HEK293T (cell line): Measurements from ENCODE around the gene SLC22A31.

Source experiments
- FOXA1 ChIP-seq: fragments of 450-650 bp; IDR thresholded peaks from 2 replicates; pipeline ENCODE4 v1.6.1; 2016; ENCODE audit warnings: mild to moderate bottlenecking
- FOXK2 ChIP-seq: fragments of 450-650 bp; IDR thresholded peaks from 2 replicates; pipeline ENCODE4 v1.6.1; 2016; ENCODE audit warnings: mild to moderate bottlenecking
- FOXM1 ChIP-seq: fragments of 450-650 bp; IDR thresholded peaks from 2 replicates; pipeline ENCODE4 v1.6.1; 2017; ENCODE audit warnings: mild to moderate bottlenecking, borderline replicate concordance
- HDGF ChIP-seq: fragments of 450-650 bp; IDR thresholded peaks from 2 replicates; pipeline ENCODE4 v1.6.1; 2017; ENCODE audit warnings: antibody characterized with exemption, borderline replicate concordance
- L3MBTL2 ChIP-seq: fragments of 450-650 bp; conservative IDR thresholded peaks from 2 replicates; pipeline ENCODE4 v1.6.1; 2016; ENCODE audit warnings: mild to moderate bottlenecking
- SP1 ChIP-seq: fragments of 450-650 bp; IDR thresholded peaks from 2 replicates; pipeline ENCODE4 v1.6.1; 2017
- SUZ12 ChIP-seq: fragments of 450-650 bp; IDR thresholded peaks from 2 replicates; pipeline ENCODE4 v1.6.1; 2016; ENCODE audit warnings: mild to moderate bottlenecking
- TARDBP ChIP-seq: fragments of 450-650 bp; IDR thresholded peaks from 2 replicates; pipeline ENCODE4 v1.6.1; 2016

DNA sequence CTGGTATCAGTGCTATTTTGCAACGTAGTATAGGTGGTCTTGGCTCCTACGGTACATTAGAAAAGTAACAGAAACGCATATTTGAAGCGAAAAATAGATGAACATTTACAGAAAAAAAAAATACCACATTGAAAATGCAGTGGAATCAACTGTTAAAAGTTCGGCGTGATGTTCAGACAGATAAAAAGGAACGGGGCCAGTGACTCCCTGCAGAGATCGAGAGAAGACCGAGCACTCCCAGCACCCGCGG lies 16.7 kb upstream of the SLC22A31 start:
- TF ChIP-seq SP1 (no peak), FOXK2 (no peak), FOXA1 (no peak), HDGF (no peak), FOXM1 (no peak), SUZ12 (no peak), L3MBTL2 (no peak), TARDBP (no peak)
